ENCODE results near the gene KIF16B. TPM values are rescaled to one million over a fixed set of nuclear protein-coding genes. Genes with fewer than 3 reads are reported as not detected.

KIF16B gene
- total RNA-seq, 1 experiment from 2014 or later = 12.7 TPM

GRCh38 chr20:16455324-16455723, 117.9 kb downstream of the KIF16B start:
- Histone ChIP-seq H3K36me3 (ENCODE audit: low read depth, low read length) (no peaks in the 10 kb centered on the region), H3K4me1 (ENCODE audit: insufficient read depth, low read length) (peaks cover 8% of the 10 kb centered on the region), H3K79me2 (ENCODE audit: low read length) (no peaks in the 10 kb centered on the region), H3K9me3 (ENCODE audit: low read length) (no peaks in the 10 kb centered on the region), H2AFZ (ENCODE audit: low read length) (no peak overlapping the region), H3K9ac (ENCODE audit: low read length) (no peak overlapping the region), H3K4me2 (ENCODE audit: low read length) (no peak overlapping the region), H3K27me3 (ENCODE audit: low read length) (no peaks in the 10 kb centered on the region), H4K20me1 (ENCODE audit: low read length) (no peaks in the 10 kb centered on the region), H3F3A (ENCODE audit: low read length, unreplicated experiment) (no peaks in the 10 kb centered on the region), H3K9me2 (replicated peaks; ENCODE audit: low read length) (no peaks in the 10 kb centered on the region), H3K27ac (ENCODE audit: low read length) (no peak overlapping the region), H3K4me3 (ENCODE audit: low read length) (no peak overlapping the region)
- ATAC-seq (no peak), DNase-seq (no peak)
- intact Hi-C loops (cut with micrococcal nuclease) = no loop called here
- BruUV-seq (replicated peaks) = no TSS peak
- TF ChIP-seq CTCF (conservative IDR thresholded peaks at IDR 0.05; ENCODE audit: low read depth, low read length) = no peak
- TF ChIP-seq EZH2phosphoT487 (IDR thresholded peaks at IDR 0.05; ENCODE audit: borderline replicate concordance, low read length) = no peak
- no peak for TF ChIP-seq EZH2 (IDR thresholded peaks at IDR 0.05; ENCODE audit: low read length, unreplicated experiment)
- POLR2A ChIA-PET (ENCODE audit: unreplicated experiment) = no interaction called here
- CTCF ChIA-PET = no interaction called here

GRCh38 chr20:16451982-16452381, 121.3 kb downstream of the KIF16B start:
- Histone ChIP-seq H3K4me1 (ENCODE audit: insufficient read depth, low read length) (no peaks in the 10 kb centered on the region), H3K4me3 (ENCODE audit: low read length) (no peak overlapping the region), H3K9me3 (ENCODE audit: low read length) (no peaks in the 10 kb centered on the region), H3K27ac (ENCODE audit: low read length) (no peak overlapping the region), H3K9me2 (replicated peaks; ENCODE audit: low read length) (no peaks in the 10 kb centered on the region), H3K36me3 (ENCODE audit: low read depth, low read length) (no peaks in the 10 kb centered on the region), H3K27me3 (ENCODE audit: low read length) (no peaks in the 10 kb centered on the region), H3K4me2 (ENCODE audit: low read length) (no peak overlapping the region), H3K79me2 (ENCODE audit: low read length) (no peaks in the 10 kb centered on the region), H3F3A (ENCODE audit: low read length, unreplicated experiment) (no peaks in the 10 kb centered on the region), H2AFZ (ENCODE audit: low read length) (no peak overlapping the region), H3K9ac (ENCODE audit: low read length) (no peak overlapping the region), H4K20me1 (ENCODE audit: low read length) (no peaks in the 10 kb centered on the region)
- ATAC-seq (no peak), DNase-seq (no peak)
- CTCF ChIA-PET = no interaction called here
- POLR2A ChIA-PET (ENCODE audit: unreplicated experiment) = no interaction called here
- no TSS peak for BruUV-seq (replicated peaks)
- intact Hi-C loops (cut with micrococcal nuclease) = no loop called here
- TF ChIP-seq EZH2phosphoT487 (IDR thresholded peaks at IDR 0.05; ENCODE audit: borderline replicate concordance, low read length) (no peak), CTCF (conservative IDR thresholded peaks at IDR 0.05; ENCODE audit: low read depth, low read length) (no peak), EZH2 (IDR thresholded peaks at IDR 0.05; ENCODE audit: low read length, unreplicated experiment) (no peak)

DNA sequence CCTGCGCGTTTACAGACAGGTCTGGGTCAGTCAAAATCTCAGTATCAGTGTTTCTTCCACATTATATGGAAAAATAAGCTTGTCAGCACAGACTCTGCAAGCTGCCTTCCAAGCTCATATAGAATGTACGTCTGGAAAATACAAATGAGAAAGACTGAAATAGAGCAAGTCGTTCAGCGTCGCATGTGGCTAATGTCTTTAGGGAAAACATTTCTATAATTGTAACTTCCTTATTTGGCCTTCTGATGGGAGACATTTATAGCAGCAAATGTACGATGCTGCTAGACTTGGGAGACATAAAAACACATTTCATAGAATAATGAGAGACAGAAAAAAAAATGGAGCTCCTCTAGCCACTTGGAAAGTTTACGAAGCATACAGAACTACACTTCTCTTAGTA, 122.2 kb downstream of the KIF16B start:
- no peaks in the 10 kb centered on the region for H3K27me3 ChIP-seq (ENCODE audit: low read length)
- H3K9me2 ChIP-seq (replicated peaks; ENCODE audit: low read length) = no peaks in the 10 kb centered on the region
- no peak overlapping the region for H3K4me3 ChIP-seq (ENCODE audit: low read length)
- H3K9me3 ChIP-seq (ENCODE audit: low read length) = no peaks in the 10 kb centered on the region
- H2AFZ ChIP-seq (ENCODE audit: low read length) = no peak overlapping the region
- no peaks in the 10 kb centered on the region for H4K20me1 ChIP-seq (ENCODE audit: low read length)
- H3K79me2 ChIP-seq (ENCODE audit: low read length) = no peaks in the 10 kb centered on the region
- BruUV-seq (replicated peaks) = no TSS peak
- TF ChIP-seq EZH2phosphoT487 (IDR thresholded peaks at IDR 0.05; ENCODE audit: borderline replicate concordance, low read length) (no peak), CTCF (conservative IDR thresholded peaks at IDR 0.05; ENCODE audit: low read depth, low read length) (no peak), EZH2 (IDR thresholded peaks at IDR 0.05; ENCODE audit: low read length, unreplicated experiment) (no peak)
- POLR2A ChIA-PET (ENCODE audit: unreplicated experiment) = no interaction called here
- H3K36me3 ChIP-seq (ENCODE audit: low read depth, low read length) = no peaks in the 10 kb centered on the region
- no peak overlapping the region for H3K4me2 ChIP-seq (ENCODE audit: low read length)
- no peak overlapping the region for H3K9ac ChIP-seq (ENCODE audit: low read length)
- DNase-seq (no peak), ATAC-seq (no peak)
- intact Hi-C loops (cut with micrococcal nuclease) = no loop called here
- H3F3A ChIP-seq (ENCODE audit: low read length, unreplicated experiment) = no peaks in the 10 kb centered on the region
- H3K4me1 ChIP-seq (ENCODE audit: insufficient read depth, low read length) = no peaks in the 10 kb centered on the region
- CTCF ChIA-PET = no interaction called here
- no peak overlapping the region for H3K27ac ChIP-seq (ENCODE audit: low read length)

All from PC-3 (cell line).